Osteoblast (primary cell): ENCODE measurements around the gene UNC5C. TPM values are rescaled to one million over a fixed set of nuclear protein-coding genes. Genes with fewer than 3 reads are reported as not detected.

Experiments
- DNase-seq: peaks from one replicate; pipeline ENCODE4 v3.0.0; 2011; ENCODE audit warnings: low spot score, mixed read lengths; ENCODE audit not compliant: insufficient read length; ENCODE audit errors: missing footprints
- H2AFZ ChIP-seq: 2 replicates; pipeline ENCODE4 v1.6.0; 2011; ENCODE audit warnings: mild to moderate bottlenecking, low read length
- H3K27ac ChIP-seq: 2 replicates; pipeline ENCODE4 v1.5.1; 2011; ENCODE audit warnings: mild to moderate bottlenecking, low read depth, low read length, moderate library complexity
- H3K27me3 ChIP-seq: 2 replicates; pipeline ENCODE4 v1.6.0; 2012; ENCODE audit warnings: mild to moderate bottlenecking, control low read depth, inconsistent platforms, low read length, moderate library complexity; ENCODE audit not compliant: insufficient read depth
- H3K36me3 ChIP-seq: 2 replicates; pipeline ENCODE4 v1.5.1; 2011; ENCODE audit warnings: mild to moderate bottlenecking, low read length, control low read depth, moderate library complexity; ENCODE audit not compliant: insufficient read depth
- H3K4me1 ChIP-seq: 2 replicates; pipeline ENCODE4 v1.5.1; 2011; ENCODE audit warnings: mild to moderate bottlenecking, low read length, control low read depth, moderate library complexity; ENCODE audit not compliant: insufficient read depth
- H3K4me2 ChIP-seq: 2 replicates; pipeline ENCODE4 v1.6.0; 2011; ENCODE audit warnings: mild to moderate bottlenecking, low read length; ENCODE audit not compliant: insufficient read depth
- H3K4me3 ChIP-seq: fragments of 200-600 bp; sonication (generic); 3 replicates; pipeline ENCODE4 v1.5.1; 2012; ENCODE audit warnings: mild to moderate bottlenecking, low read length, inconsistent platforms; ENCODE audit not compliant: insufficient read depth
- H3K79me2 ChIP-seq: 2 replicates; pipeline ENCODE4 v1.6.0; 2012; ENCODE audit warnings: mild to moderate bottlenecking, low read length, control low read depth, inconsistent platforms; ENCODE audit not compliant: insufficient read depth
- H3K9me3 ChIP-seq: 2 replicates; pipeline ENCODE4 v1.5.1; 2011; ENCODE audit warnings: low read depth, low read length, control low read depth
- H4K20me1 ChIP-seq: 2 replicates; pipeline ENCODE4 v1.6.0; 2012; ENCODE audit warnings: mild to moderate bottlenecking, low read length, control low read depth; ENCODE audit not compliant: insufficient read depth
- CTCF ChIP-seq: IDR thresholded peaks from 2 replicates; pipeline ENCODE4 v1.5.1; 2011; ENCODE audit warnings: mild to moderate bottlenecking, low read depth, low read length, moderate library complexity; ENCODE audit errors: extremely low read depth
- total RNA-seq: library from RNA; depleted of rRNA; stranded (reverse); fragments of >200 nt; gene quantifications from 2 replicates; pipeline ENCODE4 v1.2.3, GENCODE V29; 2012

UNC5C gene
- total RNA-seq, 1 donor = 9.0 TPM

GRCh38 chr4:95549246-95550114 is 707 bp upstream of the UNC5C start:
- Histone ChIP-seq H3K27me3 (no peaks in the 10 kb centered on the region), H3K4me1 (peaks cover 24% of the 10 kb centered on the region), H3K9me3 (no peaks in the 10 kb centered on the region), H3K4me3 (peak overlapping the region; percentile 91), H3K27ac (peak overlapping the region; percentile 76), H4K20me1 (no peaks in the 10 kb centered on the region), H3K36me3 (no peaks in the 10 kb centered on the region), H3K79me2 (peaks cover 56% of the 10 kb centered on the region), H2AFZ (peak overlapping the region; percentile 94), H3K4me2 (peak overlapping the region; percentile 89)
- TF ChIP-seq CTCF = no peak
- peak; percentile 86 for DNase-seq

GRCh38 chr4:95547715-95548471 is 880 bp downstream of the UNC5C start:
- Histone ChIP-seq H3K27me3 (no peaks in the 10 kb centered on the region), H3K9me3 (no peaks in the 10 kb centered on the region), H3K79me2 (peaks cover 69% of the 10 kb centered on the region), H4K20me1 (no peaks in the 10 kb centered on the region), H3K27ac (peak overlapping the region; percentile 48), H3K36me3 (no peaks in the 10 kb centered on the region), H2AFZ (peak overlapping the region; percentile 68), H3K4me1 (peaks cover 33% of the 10 kb centered on the region), H3K4me3 (peak overlapping the region; percentile 91), H3K4me2 (peak overlapping the region; percentile 89)
- DNase-seq = peak; percentile 87
- no peak for TF ChIP-seq CTCF

GRCh38 chr4:95546866-95547714 is 1.7 kb downstream of the UNC5C start:
- Histone ChIP-seq H2AFZ (peak overlapping the region; percentile 68), H3K4me3 (peak overlapping the region; percentile 91), H3K36me3 (no peaks in the 10 kb centered on the region), H3K4me2 (peak overlapping the region; percentile 89), H3K9me3 (no peaks in the 10 kb centered on the region), H3K79me2 (peaks cover 76% of the 10 kb centered on the region), H3K27ac (peak overlapping the region; percentile 54), H3K4me1 (peaks cover 33% of the 10 kb centered on the region), H3K27me3 (no peaks in the 10 kb centered on the region), H4K20me1 (no peaks in the 10 kb centered on the region)
- TF ChIP-seq CTCF = no peak
- DNase-seq = no peak
